Stimulated activated CD4-positive, alpha-beta T cell treated with anti-CD3 and anti-CD28 coated beads, Interleukin-1b, Interleukin-23, amount 100 ng/mL, for 48 hours (primary cell): ENCODE data around the gene STAT3.

Experiments used
- DNase-seq: peaks from one replicate; pipeline ENCODE4 v3.0.0-alpha.2; 2020

STAT3 gene

DNA sequence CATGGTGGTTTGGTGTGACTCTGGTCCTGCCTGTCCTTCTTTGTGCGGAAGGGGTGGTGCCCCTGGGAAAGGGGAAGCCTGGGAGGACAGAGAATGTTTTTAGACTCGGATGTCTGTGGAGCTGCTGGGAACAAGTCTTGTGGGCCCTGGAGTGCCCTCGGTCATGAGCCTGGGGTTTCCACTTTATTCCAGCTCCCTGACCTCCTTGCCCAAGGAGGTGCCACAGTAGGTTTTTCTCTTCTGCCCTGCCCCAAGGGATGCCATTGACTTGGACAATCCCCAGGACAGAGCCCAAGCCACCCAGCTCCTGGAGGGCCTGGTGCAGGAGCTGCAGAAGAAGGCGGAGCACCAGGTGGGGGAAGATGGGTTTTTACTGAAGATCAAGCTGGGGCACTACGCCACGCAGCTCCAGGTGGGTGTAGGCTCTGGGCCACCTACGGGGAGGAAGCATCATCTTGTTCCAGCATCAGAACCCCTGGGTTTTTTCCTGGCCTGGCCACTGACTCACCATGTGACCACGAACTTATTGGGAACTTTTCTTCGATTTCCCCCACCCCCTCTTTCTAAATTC lies 98.5 kb downstream of the STAT3 start:
- peak; percentile 72 for DNase-seq

- peak; percentile 58 for DNase-seq
Observed at GRCh38 chr17:42288803-42289610, 99.2 kb downstream of the STAT3 start.

DNA sequence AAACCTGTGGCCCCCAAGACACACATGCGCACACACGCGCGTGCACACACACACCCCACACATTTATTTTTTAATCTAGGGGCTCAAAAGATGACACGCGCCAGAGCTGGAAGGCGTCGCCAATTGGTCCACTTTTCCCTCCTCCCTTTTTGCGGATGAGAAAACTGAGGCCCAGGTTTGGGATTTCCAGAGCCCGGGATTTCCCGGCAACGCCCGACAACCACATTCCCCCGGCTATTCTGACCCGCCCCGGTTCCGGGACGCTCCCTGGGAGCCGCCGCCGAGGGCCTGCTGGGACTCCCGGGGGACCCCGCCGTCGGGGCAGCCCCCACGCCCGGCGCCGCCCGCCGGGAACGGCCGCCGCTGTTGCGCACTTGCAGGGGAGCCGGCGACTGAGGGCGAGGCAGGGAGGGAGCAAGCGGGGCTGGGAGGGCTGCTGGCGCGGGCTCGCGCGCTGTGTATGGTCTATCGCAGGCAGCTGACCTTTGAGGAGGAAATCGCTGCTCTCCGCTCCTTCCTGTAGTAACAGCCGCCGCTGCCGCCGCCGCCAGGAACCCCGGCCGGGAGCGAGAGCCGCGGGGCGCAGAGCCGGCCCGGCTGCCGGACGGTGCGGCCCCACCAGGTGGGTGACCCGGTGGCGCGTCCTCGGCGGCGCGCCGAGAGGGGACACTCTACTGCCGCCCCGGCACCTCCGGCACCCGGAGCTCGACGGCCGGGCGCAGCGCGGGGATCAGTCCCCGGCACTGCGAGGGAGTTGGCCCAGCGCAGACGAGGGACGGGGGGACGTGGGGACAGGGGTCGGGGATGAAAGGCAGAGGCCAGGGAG lies 100.1 kb downstream of the STAT3 start, which contains the start of gene STAT5A:
TSS of gene STAT5A (plus strand) at position 522 of the 826 bp plus-strand sequence. CDS start 914 bp downstream, outside the sequence.
- DNase-seq: peak; percentile 80

DNA sequence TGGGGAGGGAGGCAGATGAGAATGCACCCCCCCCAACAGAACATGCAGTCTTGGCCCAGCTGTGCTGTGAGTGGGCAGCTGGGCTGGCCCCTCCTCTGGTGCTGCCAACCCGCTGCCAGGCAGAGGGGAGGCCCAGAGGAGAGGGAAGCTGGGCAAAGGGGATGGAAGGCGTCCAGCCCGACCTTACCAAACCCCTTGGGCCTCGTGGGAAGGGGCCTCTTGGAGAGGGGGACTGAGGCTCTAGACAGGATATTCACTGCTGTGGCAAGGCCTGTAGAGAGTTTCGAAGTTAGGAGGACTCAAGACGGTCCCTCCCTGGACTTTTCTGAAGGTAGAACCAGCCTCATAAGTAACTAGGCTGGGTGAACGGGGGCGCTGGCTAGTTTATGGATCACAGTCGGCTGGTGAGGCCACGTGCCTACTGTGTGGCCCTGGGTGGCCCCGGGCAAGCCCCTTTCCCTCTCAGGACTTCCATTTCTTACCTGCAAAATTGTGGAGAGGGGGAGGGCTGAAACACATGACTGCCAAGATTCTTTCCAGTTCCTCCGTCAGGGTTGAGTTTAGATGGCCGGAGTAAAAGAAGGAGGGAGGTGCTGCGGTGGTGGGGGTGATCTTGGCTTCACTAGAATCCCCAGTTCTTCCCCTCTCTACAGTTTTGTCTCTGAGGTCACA lies 100.8 kb downstream of the STAT3 start:
- peak; percentile 63 for DNase-seq

GRCh38 chr17:42286411-42287221 lies 101.6 kb downstream of the STAT3 start:
- no peak for DNase-seq

DNA sequence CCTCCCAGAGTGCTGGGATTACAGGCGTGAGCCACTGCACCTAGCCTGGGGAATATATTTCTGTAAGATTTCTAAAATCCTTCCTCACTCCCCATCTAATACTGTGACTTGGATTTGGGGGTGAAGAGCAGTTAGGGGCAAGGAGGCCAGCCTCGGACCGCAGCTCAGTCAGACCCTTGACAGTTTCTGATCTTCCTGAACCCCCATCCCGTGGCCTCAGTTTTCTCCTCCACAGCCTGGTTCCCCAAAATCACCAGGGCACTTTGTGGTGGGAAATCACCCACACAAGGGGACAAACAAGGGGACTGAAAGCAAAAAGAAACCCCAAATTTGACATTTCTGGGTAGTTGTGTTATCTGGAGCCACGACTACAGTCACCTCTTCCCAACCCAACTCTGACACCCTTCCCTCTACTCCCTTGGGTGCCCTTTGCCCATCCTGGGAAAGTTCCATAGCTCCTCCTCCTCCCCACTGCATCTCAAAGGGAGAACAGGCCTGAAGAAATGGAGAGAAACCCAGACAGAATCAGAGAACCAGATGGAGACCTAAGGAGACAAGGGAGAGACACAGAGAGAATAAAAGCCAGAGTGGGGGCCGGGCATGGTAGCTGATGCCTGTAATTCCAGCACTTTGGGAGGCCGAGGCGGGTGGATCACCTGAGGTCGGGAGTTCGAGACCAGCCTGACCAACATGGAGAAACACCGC lies 102.7 kb downstream of the STAT3 start:
- no peak for DNase-seq

GRCh38 chr17:42284566-42284965 lies 103.7 kb downstream of the STAT3 start:
- no peak for DNase-seq

GRCh38 chr17:42284024-42284369 lies 104.2 kb downstream of the STAT3 start:
- no peak for DNase-seq

GRCh38 chr17:42283241-42284023 lies 104.8 kb downstream of the STAT3 start:
- no peak for DNase-seq

DNA sequence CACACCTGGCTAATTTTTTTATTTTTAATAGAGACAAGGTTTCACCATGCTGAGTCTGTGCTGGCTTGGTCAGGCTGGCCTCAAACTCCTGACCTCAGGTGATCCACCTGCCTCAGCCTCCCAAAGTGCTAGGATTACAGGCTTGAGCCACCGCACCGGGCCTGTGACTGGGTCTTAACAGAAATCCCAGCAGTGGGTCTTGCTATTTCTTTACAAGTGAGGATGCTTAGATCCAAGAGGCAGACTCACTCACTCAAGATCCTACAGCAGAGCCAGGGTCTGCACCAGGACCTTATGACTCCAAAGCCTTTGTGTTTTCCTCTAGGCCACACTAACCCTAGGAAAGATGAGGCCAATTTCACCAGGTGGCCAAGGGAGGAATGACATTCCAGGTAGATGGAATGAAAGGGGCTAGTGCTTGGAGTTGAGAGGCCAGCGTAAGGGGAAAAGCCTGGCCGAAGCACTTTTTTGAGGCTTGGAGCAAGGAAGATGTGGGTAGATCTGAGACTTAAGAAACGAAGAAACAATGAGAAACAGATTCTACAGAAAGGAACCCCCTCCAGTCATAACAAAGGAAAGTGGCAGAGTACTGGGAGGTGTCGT lies 105.7 kb downstream of the STAT3 start:
- DNase-seq: no peak

GRCh38 chr17:42281571-42282096 lies 106.6 kb downstream of the STAT3 start:
- no peak for DNase-seq

DNA sequence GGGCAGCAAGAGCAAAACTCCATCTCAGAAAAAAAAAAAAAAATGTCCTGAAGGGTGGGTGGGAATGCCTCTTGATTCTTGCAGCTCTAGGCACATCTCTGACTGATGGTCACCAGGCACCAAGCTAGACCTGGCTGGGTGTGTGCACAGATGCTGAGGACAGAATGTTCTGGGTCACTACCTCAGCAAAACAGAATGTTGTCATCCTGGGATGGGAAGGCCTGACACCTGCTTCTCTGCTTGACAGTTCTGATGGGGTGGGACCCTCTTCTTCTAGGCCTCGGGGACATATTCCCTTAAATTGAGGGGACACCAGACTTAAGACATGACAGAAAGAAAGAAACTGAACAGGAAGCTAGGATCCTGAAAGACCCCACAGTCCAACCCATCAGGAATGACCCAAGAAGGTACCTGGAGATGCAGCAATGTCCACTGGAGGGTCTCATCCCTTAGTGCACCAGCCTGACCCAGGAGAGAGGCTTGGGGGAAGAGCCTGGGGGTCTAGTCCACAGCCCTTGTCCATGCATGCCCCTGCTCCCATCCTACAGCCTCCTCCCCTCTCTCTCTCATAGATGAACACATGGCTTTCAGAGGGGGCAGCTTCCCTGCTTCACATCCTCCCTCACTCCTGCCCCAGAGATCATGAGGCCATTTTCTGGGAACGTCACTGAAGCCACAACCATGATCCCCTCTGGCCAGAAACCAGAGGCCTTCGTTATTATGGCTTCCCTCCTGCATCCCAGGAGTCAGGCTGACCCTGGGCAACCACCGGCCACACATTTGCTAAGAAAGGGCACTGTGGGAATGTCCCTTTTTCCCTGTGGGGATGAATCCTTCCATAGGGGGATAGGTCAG lies 108.2 kb downstream of the STAT3 start:
- DNase-seq: no peak

DNA sequence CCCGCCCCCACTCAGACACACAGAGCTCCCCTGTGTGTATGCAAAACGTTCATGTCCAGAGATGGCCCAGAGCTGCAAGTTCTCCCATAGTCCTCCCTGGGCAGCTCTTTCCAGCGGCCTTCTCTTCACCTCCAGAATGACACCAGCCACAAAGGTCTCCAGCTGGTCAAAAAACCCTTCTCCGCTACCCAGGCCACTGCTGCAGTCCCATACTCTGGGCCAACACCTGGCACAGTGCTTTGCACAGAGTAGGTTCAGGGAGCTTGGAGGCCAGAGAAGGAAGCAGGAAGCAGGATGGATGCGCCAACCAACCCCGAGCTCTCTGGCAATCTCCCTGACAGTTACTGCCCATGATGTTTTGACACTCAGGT lies 110.9 kb downstream of the STAT3 start:
- no peak for DNase-seq

- peak; percentile 25 for DNase-seq
Observed at GRCh38 chr17:42276609-42277341, 111.5 kb downstream of the STAT3 start.

GRCh38 chr17:42276359-42276608 lies 112.0 kb downstream of the STAT3 start, which contains the start of gene STAT5B:
Gene STAT5B, minus strand, starts transcription at chr17:42276391. Its CDS starts 44,264 bp downstream, at chr17:42232127.
- peak; percentile 49 for DNase-seq

DNA sequence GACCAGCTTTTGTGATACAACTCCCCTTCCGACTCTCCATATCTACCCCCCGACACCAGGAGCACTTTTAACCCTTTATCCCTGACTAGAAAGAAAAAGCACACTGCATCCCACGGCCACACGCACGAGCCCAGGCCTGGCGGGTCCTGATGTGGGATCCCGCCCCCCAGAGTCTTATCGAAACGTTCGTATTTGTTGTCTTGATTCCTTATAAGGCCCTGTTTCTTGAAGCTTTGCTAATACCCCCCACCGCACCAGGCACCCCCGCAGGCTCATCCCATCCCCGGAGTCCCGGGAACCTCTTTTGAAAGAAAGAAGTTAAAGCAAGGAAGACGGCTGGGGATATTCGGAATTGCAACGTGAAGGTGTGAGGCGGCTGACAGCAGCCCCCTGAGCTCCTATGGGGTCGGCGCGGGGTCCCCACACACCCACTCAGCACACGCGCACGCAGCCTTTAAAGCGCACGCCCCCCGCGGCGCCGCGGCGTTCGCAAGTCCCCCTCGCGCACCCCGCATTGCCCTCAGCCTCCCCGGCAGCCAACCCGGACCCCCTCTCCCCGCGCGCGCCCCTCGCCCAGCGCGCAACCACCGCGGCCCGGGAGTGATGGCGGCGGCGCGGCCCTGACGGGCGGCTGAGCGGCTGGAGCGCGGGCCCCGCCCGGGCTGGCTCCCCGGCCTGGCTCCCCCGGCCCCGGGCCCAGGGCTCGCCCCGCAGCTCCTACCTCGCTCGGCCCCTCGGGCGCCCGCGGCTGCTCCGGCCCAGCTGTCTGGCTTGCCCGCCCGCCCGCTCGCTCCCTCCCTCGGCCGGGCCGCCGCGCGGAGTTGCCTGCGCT lies 112.5 kb downstream of the STAT3 start:
- peak; percentile 19 for DNase-seq

- no peak for DNase-seq
Observed at GRCh38 chr17:42274812-42275526, 113.3 kb downstream of the STAT3 start.
